Endothelial cell of umbilical vein (primary cell): Measurements from ENCODE around the gene COL9A3. TPM values are rescaled to one million over a fixed set of nuclear protein-coding genes. Genes with fewer than 3 reads are reported as not detected.

ENCODE experiments used
- BruUV-seq: library from RNA; stranded (reverse); fragments of 400-500 nt; replicated peaks from 2 replicates; lab custom pipeline; 2021; lab: Mats Ljungman, UMichigan
- CTCF ChIA-PET: fragments of 300-600, 350-600 bp; sonication (Branson Sonifier 250); formaldehyde crosslinking; loops from one replicate; lab custom pipeline; 2021; ENCODE audit warnings: antibody characterized with exemption, inconsistent platforms; lab: Charles Lee
- POLR2A ChIA-PET: fragments of 300-600, 350-600 bp; sonication (Branson Sonifier 250); formaldehyde crosslinking; loops from one replicate; lab custom pipeline; 2021; ENCODE audit warnings: antibody characterized with exemption, inconsistent platforms; lab: Charles Lee
- DNase-seq: peaks from one replicate; pipeline ENCODE4 v3.0.0-alpha.2; 2011; ENCODE audit warnings: low read depth, low spot score
- FAIRE-seq: peaks from 2 replicates; lab custom pipeline; 2011; peaks lifted over from hg19 to GRCh38; lab: Jason Lieb, UNC
- H2AFZ ChIP-seq: 2 replicates; pipeline ENCODE4 v1.6.0; 2012; ENCODE audit warnings: low read depth, low read length, control low read depth, inconsistent platforms
- H3K27ac ChIP-seq: 2 replicates; pipeline ENCODE4 v1.5.1; 2011; ENCODE audit warnings: low read depth, mild to moderate bottlenecking, control low read depth, low read length, moderate library complexity; ENCODE audit not compliant: insufficient read depth
- H3K27me3 ChIP-seq, 2 experiments: 2 replicates each; pipeline versions ENCODE4 v1.6.0 to v1.6.1; 2011; ENCODE audit warnings: low read length in 2 of 2, mixed read lengths in 1 of 2; ENCODE audit not compliant: control insufficient read depth in 2 of 2, insufficient read depth in 2 of 2
- H3K36me3 ChIP-seq, 2 experiments: 2 replicates in 1 of 2; 3 replicates in 1 of 2; pipeline ENCODE4 v1.5.1; 2011; ENCODE audit warnings: low read length in 2 of 2, mild to moderate bottlenecking in 1 of 2, moderate library complexity in 1 of 2; ENCODE audit not compliant: control insufficient read depth in 2 of 2, insufficient read depth in 2 of 2; ENCODE audit errors: extremely low read depth in 1 of 2
- H3K4me1 ChIP-seq: 3 replicates; pipeline ENCODE4 v1.5.1; 2011; ENCODE audit warnings: mild to moderate bottlenecking, low read length; ENCODE audit not compliant: control insufficient read depth, insufficient read depth; ENCODE audit errors: extremely low read depth
- H3K4me2 ChIP-seq: 2 replicates; pipeline ENCODE4 v1.6.1; 2011; ENCODE audit warnings: low read length, control low read depth, mixed read lengths; ENCODE audit not compliant: insufficient read depth
- H3K4me3 ChIP-seq, 3 experiments: fragments of 200-600 bp in 1 of 3; sonication (generic), shearing (Covaris generic) in 1 of 3; replicated peaks in 1 of 3; 2 replicates each; pipeline ENCODE4 v1.5.1; 2011 to 2016; ENCODE audit warnings: control low read depth in 3 of 3, low read length in 3 of 3, mild to moderate bottlenecking in 2 of 3, inconsistent platforms in 1 of 3, low read depth in 1 of 3, moderate library complexity in 1 of 3; ENCODE audit not compliant: insufficient read depth in 1 of 3
- H3K79me2 ChIP-seq: 2 replicates; pipeline ENCODE4 v1.6.0; 2012; ENCODE audit warnings: low read length, inconsistent platforms; ENCODE audit not compliant: control insufficient read depth, insufficient read depth
- H3K9ac ChIP-seq: replicated peaks from 2 replicates; pipeline ENCODE3; 2011; ENCODE audit warnings: low read length, control low read depth; ENCODE audit not compliant: insufficient read depth; ENCODE audit errors: extremely low read depth
- H3K9me1 ChIP-seq: replicated peaks from 3 replicates; pipeline ENCODE4 v1.6.0; 2011; ENCODE audit warnings: mild to moderate bottlenecking, low read length; ENCODE audit not compliant: control insufficient read depth, insufficient read depth; ENCODE audit errors: extremely low read depth
- H3K9me3 ChIP-seq: replicated peaks from 2 replicates; pipeline ENCODE4 v1.5.1; 2012; ENCODE audit warnings: low read length, inconsistent platforms; ENCODE audit not compliant: control insufficient read depth, insufficient read depth
- H4K20me1 ChIP-seq: replicated peaks from 2 replicates; pipeline ENCODE3; 2011; ENCODE audit warnings: mild to moderate bottlenecking, low read length; ENCODE audit not compliant: control insufficient read depth, insufficient read depth; ENCODE audit errors: extremely low read depth
- CTCF ChIP-seq, 2 donors: IDR thresholded peaks; 1 replicate in 1 of 2; 2 replicates in 1 of 2; pipeline ENCODE4 v1.5.1; 2011; ENCODE audit warnings: low read length in 2 of 2, mild to moderate bottlenecking in 2 of 2, moderate library complexity in 2 of 2, control low read depth in 1 of 2, inconsistent platforms in 1 of 2, low read depth in 1 of 2; ENCODE audit not compliant: insufficient read depth in 1 of 2; ENCODE audit errors: extremely low read depth in 1 of 2
- POLR2AphosphoS5 ChIP-seq: IDR thresholded peaks from 2 replicates; pipeline ENCODE4 v1.6.1; 2012; ENCODE audit warnings: low read depth, mild to moderate bottlenecking, control low read depth, low read length, moderate library complexity; ENCODE audit not compliant: insufficient read depth
- dilution Hi-C: fragments of 300-500 bp; cut with MboI; formaldehyde crosslinking; loops from one replicate; pipeline ENCODE4 v1.15.0; 2019; ENCODE audit warnings: low sequenced_read_pairs; ENCODE audit not compliant: extremely low pct_ligation_motif_present
- intact Hi-C: fragments of 100-400 bp; cut with micrococcal nuclease; formaldehyde crosslinking; loops from one replicate; pipeline ENCODE4 v1.10.0; 2022
- polyA plus RNA-seq, 4 experiments: library from polyadenylated mRNA; depleted of rRNA in 3 of 4; stranded (reverse) in 3 of 4; unstranded in 1 of 4; fragments of >200 nt; gene quantifications; 2 replicates each; pipeline versions ENCODE4 v1.2.1 to v1.2.3, GENCODE V29; 2011 to 2012; ENCODE audit warnings: missing spikeins in 1 of 4
- total RNA-seq: library from RNA; stranded (reverse); gene quantifications from 2 replicates; pipeline ENCODE4 v1.2.3, GENCODE V29; 2021

The COL9A3 gene
- total and polyA plus RNA-seq, 2 donors (not counting 3 experiments of a cell fraction or from before 2014, with no cell fraction given) = 0.46 to 0.60 TPM

GRCh38 chr20:62822239-62822787 is 5.5 kb downstream of the COL9A3 start:
- Histone ChIP-seq H3K4me3 (no peak overlapping the region), H3K4me1 (peaks cover 15% of the 10 kb centered on the region), H3K36me3 (no peaks in the 10 kb centered on the region), H4K20me1 (no peaks in the 10 kb centered on the region), H3K27me3 (peaks cover 0 to 4% of the 10 kb centered on the region in 2 experiments), H3K9me3 (no peaks in the 10 kb centered on the region), H3K9me1 (no peaks in the 10 kb centered on the region), H3K79me2 (no peaks in the 10 kb centered on the region), H3K27ac (no peak overlapping the region), H3K4me2 (no peak overlapping the region), H2AFZ (no peak overlapping the region), H3K9ac (no peak overlapping the region)
- DNase-seq (no peak), FAIRE-seq (no peak)
- CTCF ChIA-PET = interaction anchor here (0.6 to 2.0 kb wide), 11 partner anchors 10 to 408 kb away, joined by 3 to 14 read pairs (median 4); partner anchors contain the start of gene MRGBP
- POLR2A ChIA-PET = no interaction called here
- intact Hi-C loops = no loop called here
- TF ChIP-seq POLR2AphosphoS5 = no peak
- no TSS peak for BruUV-seq
- dilution Hi-C loops = no loop called here

- Histone ChIP-seq H3K4me1 (peaks cover 15% of the 10 kb centered on the region), H3K36me3 (no peaks in the 10 kb centered on the region), H3K27ac (no peak overlapping the region), H3K9me1 (no peaks in the 10 kb centered on the region), H3K9ac (no peak overlapping the region), H2AFZ (no peak overlapping the region), H3K4me3 (no peak overlapping the region), H3K79me2 (no peaks in the 10 kb centered on the region), H3K27me3 (no peaks in the 10 kb centered on the region), H3K9me3 (no peaks in the 10 kb centered on the region), H4K20me1 (no peaks in the 10 kb centered on the region), H3K4me2 (no peak overlapping the region)
- dilution Hi-C loops (no loop called here), intact Hi-C loops (no loop called here)
- TF ChIP-seq CTCF (IDR thresholded peaks at IDR 0.05; ENCODE audit: extremely low read depth in 1 of 2, insufficient read depth in 1 of 2, low read depth in 1 of 2, low read length in 2 of 2) (peak; percentile 10 to 17), POLR2AphosphoS5 (no peak)
- no TSS peak for BruUV-seq
- POLR2A ChIA-PET = interaction anchor here (0.6 kb wide), 1 partner anchor 115 kb away, joined by 3 read pairs; no protein-coding TSS in a partner anchor
- FAIRE-seq (no peak), DNase-seq (no peak)
- CTCF ChIA-PET = interaction anchor here (0.6 to 2.0 kb wide), 11 partner anchors 9 to 408 kb away, joined by 3 to 14 read pairs (median 4); partner anchors contain the start of gene MRGBP
Observed at GRCh38 chr20:62822788-62823651, 6.2 kb downstream of the COL9A3 start.
